Measurements from ENCODE around the gene OR4C3. TPM values are rescaled to one million over a fixed set of nuclear protein-coding genes. Genes with fewer than 3 reads are reported as not detected.
"Not testable (repeated sequence)": the region's sequence is repeated elsewhere in the genome, so short reads cannot be mapped to it uniquely, and the experiment has no call there.

Gene OR4C3
- polyA plus RNA-seq (ENCODE audit: insufficient read length in 3 of 3), result not detected

GRCh38 chr11:48324620-48325019 is at the start of gene OR4C3:
Gene OR4C3, plus strand, starts transcription at chr11:48324920. Its CDS starts 102 bp downstream, at chr11:48325022.
- DNase-seq (ENCODE audit: low read depth in 3 of 3, low spot score in 2 of 3), result not testable (repeated sequence)

- no peak for DNase-seq (ENCODE audit: low read depth in 3 of 3, low spot score in 2 of 3)
These were observed 18.8 kb upstream of the OR4C3 start, which contains the start of gene OR4S1 for GRCh38 chr11:48305923-48306322. Gene OR4S1, plus strand, starts transcription at chr11:48306223. Its CDS starts 0 bp downstream, at chr11:48306223.

GRCh38 chr11:48307760-48308386 is 16.8 kb upstream of the OR4C3 start:
- DNase-seq (ENCODE audit: low read depth in 3 of 3, low spot score in 2 of 3), result peak; percentile 1 to 13 (median 10)

DNA sequence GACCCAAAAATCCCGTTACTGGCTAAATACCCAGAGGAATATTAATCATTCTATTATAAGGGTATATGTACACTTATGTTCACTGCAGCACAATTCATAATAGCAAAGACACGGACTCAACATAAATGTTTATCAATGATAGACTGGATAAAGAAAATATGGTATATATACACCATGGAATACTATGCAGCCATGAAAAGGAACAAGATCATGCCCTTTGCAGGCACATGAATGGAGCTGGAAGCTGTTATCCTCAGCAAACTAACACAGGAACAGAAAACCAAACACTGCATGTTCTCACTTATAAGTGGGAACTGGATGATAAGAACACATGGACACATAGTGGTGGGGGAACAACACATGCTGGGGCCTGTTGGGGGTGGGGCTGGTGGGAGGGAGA is 11.1 kb upstream of the OR4C3 start:
- not testable (repeated sequence) for DNase-seq (ENCODE audit: low read depth in 3 of 3, low spot score in 2 of 3)

GRCh38 chr11:48319813-48320212 is 4.9 kb upstream of the OR4C3 start:
- DNase-seq (ENCODE audit: low read depth in 3 of 3, low spot score in 2 of 3), result not testable (repeated sequence)

DNA sequence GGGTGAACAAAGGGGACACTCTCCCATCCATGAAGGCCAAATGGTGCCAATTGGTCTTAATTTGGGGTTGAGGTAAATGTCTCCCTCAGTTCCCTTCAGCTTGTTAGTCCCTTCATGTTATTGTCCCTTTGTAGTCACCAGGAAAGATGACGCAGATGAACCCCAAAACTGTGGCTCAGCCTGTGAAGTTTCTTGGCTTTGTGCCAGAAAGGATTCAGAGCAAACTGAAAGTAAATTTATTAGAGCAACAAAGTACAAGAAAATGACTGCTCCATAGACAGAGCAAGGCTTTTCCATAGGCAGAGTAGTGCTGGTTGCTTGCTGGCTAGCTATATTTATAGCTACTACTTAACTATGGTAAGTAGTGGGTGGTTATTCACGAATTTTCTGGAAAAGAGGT is 16.7 kb downstream of the OR4C3 start:
- no peak for DNase-seq (ENCODE audit: low read depth in 3 of 3, low spot score in 2 of 3)

- not testable (repeated sequence) for DNase-seq (ENCODE audit: low read depth in 3 of 3, low spot score in 2 of 3)
These were observed 17.8 kb downstream of the OR4C3 start for GRCh38 chr11:48342505-48342904.

- not testable (repeated sequence) for DNase-seq (ENCODE audit: low read depth in 3 of 3, low spot score in 2 of 3)
These were observed 21.6 kb downstream of the OR4C3 start for GRCh38 chr11:48346286-48346685.

DNA sequence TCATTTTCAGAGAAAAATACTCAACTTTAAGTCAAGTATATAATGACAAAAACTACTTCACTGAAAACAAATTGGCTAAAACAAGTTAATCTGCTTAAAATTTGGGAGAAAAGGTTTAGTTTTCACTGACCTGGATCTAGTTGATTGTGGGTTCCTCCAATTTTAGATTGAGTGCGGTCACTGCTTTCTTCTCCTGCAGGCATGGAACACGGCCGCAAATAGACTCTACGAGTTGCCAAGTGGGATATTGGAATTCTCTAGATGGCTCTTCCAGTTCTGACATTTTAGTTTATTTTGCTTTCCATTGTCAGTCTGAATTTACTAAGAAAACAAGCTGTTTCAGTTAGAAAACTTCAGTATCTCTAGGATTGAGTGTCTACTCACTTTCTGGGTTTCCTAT is 29.3 kb downstream of the OR4C3 start:
- DNase-seq (ENCODE audit: low read depth in 3 of 3, low spot score in 2 of 3), result no peak

DNA sequence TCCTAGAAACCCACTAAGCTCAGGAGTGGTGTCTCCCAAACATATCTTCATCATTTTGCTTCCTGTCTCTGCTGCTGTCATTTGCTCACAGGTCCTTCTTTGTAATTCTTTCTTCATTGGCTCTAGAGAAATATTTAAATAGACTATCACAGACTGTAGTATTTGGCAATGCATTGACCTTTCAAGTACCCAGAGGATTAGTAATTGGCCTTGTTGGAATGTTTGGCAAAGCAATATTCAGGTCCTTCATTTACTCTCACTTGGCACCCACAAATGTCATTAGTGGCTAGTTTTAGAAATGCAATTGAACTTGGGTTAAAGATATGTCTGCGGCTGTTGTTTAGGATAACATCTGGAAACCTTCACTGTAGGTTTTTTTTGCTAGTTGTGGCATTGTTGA is 30.0 kb downstream of the OR4C3 start:
- DNase-seq (ENCODE audit: low read depth in 3 of 3, low spot score in 2 of 3), result no peak

GRCh38 chr11:48361289-48361688 is 36.6 kb downstream of the OR4C3 start:
- DNase-seq (ENCODE audit: low read depth in 3 of 3, low spot score in 2 of 3), result not testable (repeated sequence)

GRCh38 chr11:48366365-48366764 is 41.6 kb downstream of the OR4C3 start, which contains the start of gene OR4C5:
Gene OR4C5, minus strand, starts transcription at chr11:48366465. Its CDS starts 0 bp downstream, at chr11:48366465.
- DNase-seq (ENCODE audit: low read depth in 3 of 3, low spot score in 2 of 3), result no peak

Other genes starting within 250 kb of the OR4C3 start
- gene OR4B1, start 108.1 kb upstream of the OR4C3 start, polyA plus RNA-seq (ENCODE audit: insufficient read length in 3 of 3), result not detected
- gene OR4X2, start 79.8 kb upstream of the OR4C3 start, polyA plus RNA-seq (ENCODE audit: insufficient read length in 3 of 3), result not detected
- not detected for gene OR4X1, start 61.1 kb upstream of the OR4C3 start, polyA plus RNA-seq (ENCODE audit: insufficient read length in 3 of 3)
- gene OR4S1, start 18.7 kb upstream of the OR4C3 start, polyA plus RNA-seq (ENCODE audit: insufficient read length in 3 of 3), result not detected
- not detected for gene OR4C5, start 41.5 kb downstream of the OR4C3 start, polyA plus RNA-seq (ENCODE audit: insufficient read length in 3 of 3)
- gene OR4A47, start 163.9 kb downstream of the OR4C3 start, polyA plus RNA-seq (ENCODE audit: insufficient read length in 3 of 3), result not detected

Measured in right renal cortex interstitium (tissue), 3 donors.